Activated B cell treated with CpG ODN at 0.5 μM for 24 hours (primary cell): Measurements from ENCODE around the gene ATF6B. TPM values are rescaled to one million over a fixed set of nuclear protein-coding genes. Genes with fewer than 3 reads are reported as not detected.

Experiments
- ATAC-seq: fragments of 200-7000 bp; cut with Tn5 transposase; one replicate; pipeline ENCODE4 v1.10.0; 2021; ENCODE audit warnings: low read depth, mild to moderate bottlenecking, moderate library complexity
- CTCF ChIA-PET: fragments of 350-600 bp; sonication (Branson Sonifier 250); formaldehyde crosslinking; loops from one replicate; lab custom pipeline; 2021; ENCODE audit warnings: antibody characterized with exemption; lab: Charles Lee
- POLR2A ChIA-PET: fragments of 350-600 bp; sonication (Branson Sonifier 250); formaldehyde crosslinking; loops from one replicate; lab custom pipeline; 2021; ENCODE audit warnings: antibody characterized with exemption; lab: Charles Lee
- DNase-seq: peaks from one replicate; pipeline ENCODE4 v3.0.0; 2022
- H3K27ac Mint-ChIP-seq: one replicate; pipeline ENCODE4 v1.8.0; 2020; ENCODE audit warnings: mixed read lengths
- H3K27me3 Mint-ChIP-seq: one replicate; pipeline ENCODE4 v1.8.0; 2021; ENCODE audit warnings: mixed read lengths
- H3K36me3 Mint-ChIP-seq: one replicate; pipeline ENCODE4 v1.8.0; 2021; ENCODE audit warnings: low read depth, mixed read lengths
- H3K4me1 Mint-ChIP-seq: one replicate; pipeline ENCODE4 v1.8.0; 2021; ENCODE audit warnings: mixed read lengths
- H3K4me3 Mint-ChIP-seq: one replicate; pipeline ENCODE4 v1.8.0; 2020; ENCODE audit warnings: mild to moderate bottlenecking, mixed read lengths
- H3K9me3 Mint-ChIP-seq: one replicate; pipeline ENCODE4 v1.8.0; 2020; ENCODE audit warnings: mixed read lengths
- CTCF ChIP-seq: fragments of 200-600 bp; IDR thresholded peaks from one replicate; pipeline ENCODE4 v1.8.0; 2022; ENCODE audit warnings: antibody characterized with exemption, mild to moderate bottlenecking
- intact Hi-C: fragments of 100-400 bp; cut with micrococcal nuclease; formaldehyde crosslinking; loops from one replicate; pipeline ENCODE4 v1.15.1; 2024
- total RNA-seq: library from RNA; stranded (reverse); gene quantifications from 2 replicates; pipeline ENCODE4 v1.2.3, GENCODE V29; 2022

ATF6B gene
- total RNA-seq, 1 donor from 2014 or later = 148 TPM

- no peak for ATAC-seq
- ChIA-PET POLR2A (no interaction called here), CTCF (no interaction called here)
- no peak for DNase-seq
- Mint-ChIP-seq H3K36me3 (no peaks in the 10 kb centered on the region), H3K4me3 (no peak overlapping the region), H3K9me3 (no peaks in the 10 kb centered on the region), H3K27me3 (peaks cover 9% of the 10 kb centered on the region), H3K4me1 (no peaks in the 10 kb centered on the region), H3K27ac (no peak overlapping the region)
- TF ChIP-seq CTCF = no peak
- intact Hi-C loops = no loop called here
These were observed 11.5 kb upstream of the ATF6B start for GRCh38 chr6:32139590-32139989.

- CTCF ChIA-PET = no interaction called here
- no peak for DNase-seq
- Mint-ChIP-seq H3K9me3 (no peaks in the 10 kb centered on the region), H3K36me3 (no peaks in the 10 kb centered on the region), H3K4me3 (no peak overlapping the region), H3K27me3 (peaks cover 9% of the 10 kb centered on the region), H3K27ac (no peak overlapping the region), H3K4me1 (no peaks in the 10 kb centered on the region)
- POLR2A ChIA-PET = no interaction called here
- intact Hi-C loops = no loop called here
- no peak for TF ChIP-seq CTCF
- ATAC-seq = no peak
These were observed 9.4 kb upstream of the ATF6B start for GRCh38 chr6:32137454-32137853.

GRCh38 chr6:32133786-32134185, 5.7 kb upstream of the ATF6B start:
- intact Hi-C loops = no loop called here
- Mint-ChIP-seq H3K4me3 (no peak overlapping the region), H3K27ac (no peak overlapping the region), H3K27me3 (no peaks in the 10 kb centered on the region), H3K9me3 (no peaks in the 10 kb centered on the region), H3K36me3 (peaks cover 1% of the 10 kb centered on the region), H3K4me1 (peaks cover 16% of the 10 kb centered on the region)
- CTCF ChIA-PET = no interaction called here
- ATAC-seq (no peak), DNase-seq (no peak)
- TF ChIP-seq CTCF = no peak
- POLR2A ChIA-PET = no interaction called here

GRCh38 chr6:32132110-32132509, 4.1 kb upstream of the ATF6B start:
- ChIA-PET POLR2A (no interaction called here), CTCF (no interaction called here)
- no peak overlapping the region for H3K4me3 Mint-ChIP-seq

GRCh38 chr6:32131439-32131948, 3.4 kb upstream of the ATF6B start:
- intact Hi-C loops = loop anchor here (2.0 kb wide), 1 partner anchor 173 kb away; the partner anchor contains the start of genes NELFE and SKIC2
- ChIA-PET POLR2A (interaction anchor here (3.9 kb wide), 1 partner anchor 65 kb away, joined by 56 read pairs; no protein-coding TSS in a partner anchor), CTCF (no interaction called here)
- DNase-seq = no peak
- Mint-ChIP-seq H3K27me3 (no peaks in the 10 kb centered on the region), H3K4me1 (peaks cover 39% of the 10 kb centered on the region), H3K36me3 (peaks cover 18% of the 10 kb centered on the region), H3K9me3 (no peaks in the 10 kb centered on the region), H3K27ac (no peak overlapping the region), H3K4me3 (peak overlapping the region; percentile 36)
- no peak for ATAC-seq
- no peak for TF ChIP-seq CTCF

More at GRCh38 chr6:32132110-32132509, 4.1 kb upstream of the ATF6B start:
- H3K27me3 Mint-ChIP-seq = no peaks in the 10 kb centered on the region
- no peak for TF ChIP-seq CTCF
- H3K4me1 Mint-ChIP-seq = peaks cover 32% of the 10 kb centered on the region
- ATAC-seq (no peak), DNase-seq (no peak)
- H3K36me3 Mint-ChIP-seq = peaks cover 13% of the 10 kb centered on the region
- H3K27ac Mint-ChIP-seq = no peak overlapping the region
- H3K9me3 Mint-ChIP-seq = no peaks in the 10 kb centered on the region
- intact Hi-C loops = no loop called here
